ENCODE data around the gene BCAP29. TPM values are rescaled to one million over a fixed set of nuclear protein-coding genes. Genes with fewer than 3 reads are reported as not detected.

Gene BCAP29
- polyA plus RNA-seq, 1 of the 3 experiments (the other 2 are of a cell fraction): 29.2 TPM

GRCh38 chr7:107544848-107545591, 35.0 kb upstream of the BCAP29 start:
- Histone ChIP-seq H3K9me3 (peaks cover 15% of the 10 kb centered on the region), H3F3A (replicated peaks; ENCODE audit: insufficient read depth) (no peaks in the 10 kb centered on the region), H3K27me3 (ENCODE audit: insufficient read depth) (no peaks in the 10 kb centered on the region), H3K79me2 (ENCODE audit: insufficient read depth) (peaks cover 51% of the 10 kb centered on the region; the same call in 1 of the 2 replicates), H3K36me3 (replicated peaks in 1 of 2; ENCODE audit: control insufficient read depth in 1 of 2, insufficient read depth in 2 of 2, low read length in 1 of 2) (peaks cover 26 to 65% of the 10 kb centered on the region in 2 experiments), H3K27ac (ENCODE audit: low read depth in 2 of 2, low read length in 1 of 2) (no peak overlapping the region), H3K4me2 (no peak overlapping the region), H3K4me1 (ENCODE audit: control insufficient read depth in 1 of 2, insufficient read depth in 2 of 2, low read depth in 1 of 2, low read length in 1 of 2) (no peaks in the 10 kb centered on the region), H3K9me2 (no peaks in the 10 kb centered on the region), H3K4me3 (ENCODE audit: low read depth in 2 of 2, low read length in 1 of 2) (no peak overlapping the region; a peak in 1 of 4 replicates), H3K9ac (no peak overlapping the region), H4K20me1 (ENCODE audit: insufficient read depth) (0 out of 2 replicates have a peak, but pooled peaks cover 4% of the 10 kb centered on the region), H2AFZ (ENCODE audit: low read depth) (no peak overlapping the region)
- 92% methylated on average over 4 of the region's 4 CpGs for WGBS (ENCODE audit: low lambda C conversion rate)
- TF ChIP-seq, protein P1, sequence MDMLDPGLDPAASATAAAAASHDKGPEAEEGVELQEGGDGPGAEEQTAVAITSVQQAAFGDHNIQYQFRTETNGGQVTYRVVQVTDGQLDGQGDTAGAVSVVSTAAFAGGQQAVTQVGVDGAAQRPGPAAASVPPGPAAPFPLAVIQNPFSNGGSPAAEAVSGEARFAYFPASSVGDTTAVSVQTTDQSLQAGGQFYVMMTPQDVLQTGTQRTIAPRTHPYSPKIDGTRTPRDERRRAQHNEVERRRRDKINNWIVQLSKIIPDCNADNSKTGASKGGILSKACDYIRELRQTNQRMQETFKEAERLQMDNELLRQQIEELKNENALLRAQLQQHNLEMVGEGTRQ (IDR thresholded peaks at IDR 0.05; ENCODE audit: borderline replicate concordance, low read depth, low read length): no peak
- TF ChIP-seq IRF3 (IDR thresholded peaks at IDR 0.05; ENCODE audit: low read depth, low read length) (no peak), SMC3 (IDR thresholded peaks at IDR 0.05; ENCODE audit: low read depth, low read length) (no peak), RAD21 (IDR thresholded peaks at IDR 0.05; ENCODE audit: low read length) (no peak), REST (IDR thresholded peaks at IDR 0.05; ENCODE audit: low read depth, low read length) (no peak), NFIC (IDR thresholded peaks at IDR 0.05; ENCODE audit: borderline replicate concordance) (no peak), TCF12 (IDR thresholded peaks at IDR 0.05) (no peak), GATA2 (CRISPR knock-in tag; IDR thresholded peaks at IDR 0.05) (no peak), TAF1 (IDR thresholded peaks at IDR 0.05; ENCODE audit: borderline replicate concordance, low read depth, low read length) (no peak), MXI1 (IDR thresholded peaks at IDR 0.05; ENCODE audit: low read depth, low read length) (no peak), CHD2 (IDR thresholded peaks at IDR 0.05; ENCODE audit: low read length, partially characterized antibody) (no peak), SIN3A (IDR thresholded peaks at IDR 0.05; ENCODE audit: borderline replicate concordance, low read depth, low read length) (no peak), RCOR1 (IDR thresholded peaks at IDR 0.05; ENCODE audit: low read length) (no peak)
- TF ChIP-seq, protein P2, sequence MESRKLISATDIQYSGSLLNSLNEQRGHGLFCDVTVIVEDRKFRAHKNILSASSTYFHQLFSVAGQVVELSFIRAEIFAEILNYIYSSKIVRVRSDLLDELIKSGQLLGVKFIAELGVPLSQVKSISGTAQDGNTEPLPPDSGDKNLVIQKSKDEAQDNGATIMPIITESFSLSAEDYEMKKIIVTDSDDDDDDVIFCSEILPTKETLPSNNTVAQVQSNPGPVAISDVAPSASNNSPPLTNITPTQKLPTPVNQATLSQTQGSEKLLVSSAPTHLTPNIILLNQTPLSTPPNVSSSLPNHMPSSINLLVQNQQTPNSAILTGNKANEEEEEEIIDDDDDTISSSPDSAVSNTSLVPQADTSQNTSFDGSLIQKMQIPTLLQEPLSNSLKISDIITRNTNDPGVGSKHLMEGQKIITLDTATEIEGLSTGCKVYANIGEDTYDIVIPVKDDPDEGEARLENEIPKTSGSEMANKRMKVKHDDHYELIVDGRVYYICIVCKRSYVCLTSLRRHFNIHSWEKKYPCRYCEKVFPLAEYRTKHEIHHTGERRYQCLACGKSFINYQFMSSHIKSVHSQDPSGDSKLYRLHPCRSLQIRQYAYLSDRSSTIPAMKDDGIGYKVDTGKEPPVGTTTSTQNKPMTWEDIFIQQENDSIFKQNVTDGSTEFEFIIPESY (IDR thresholded peaks at IDR 0.05; ENCODE audit: borderline replicate concordance, low read depth): no peak
- TF ChIP-seq, protein P3, sequence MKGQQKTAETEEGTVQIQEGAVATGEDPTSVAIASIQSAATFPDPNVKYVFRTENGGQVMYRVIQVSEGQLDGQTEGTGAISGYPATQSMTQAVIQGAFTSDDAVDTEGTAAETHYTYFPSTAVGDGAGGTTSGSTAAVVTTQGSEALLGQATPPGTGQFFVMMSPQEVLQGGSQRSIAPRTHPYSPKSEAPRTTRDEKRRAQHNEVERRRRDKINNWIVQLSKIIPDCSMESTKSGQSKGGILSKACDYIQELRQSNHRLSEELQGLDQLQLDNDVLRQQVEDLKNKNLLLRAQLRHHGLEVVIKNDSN (IDR thresholded peaks at IDR 0.05; ENCODE audit: borderline replicate concordance, low read depth): no peak
- TF ChIP-seq, protein P4, sequence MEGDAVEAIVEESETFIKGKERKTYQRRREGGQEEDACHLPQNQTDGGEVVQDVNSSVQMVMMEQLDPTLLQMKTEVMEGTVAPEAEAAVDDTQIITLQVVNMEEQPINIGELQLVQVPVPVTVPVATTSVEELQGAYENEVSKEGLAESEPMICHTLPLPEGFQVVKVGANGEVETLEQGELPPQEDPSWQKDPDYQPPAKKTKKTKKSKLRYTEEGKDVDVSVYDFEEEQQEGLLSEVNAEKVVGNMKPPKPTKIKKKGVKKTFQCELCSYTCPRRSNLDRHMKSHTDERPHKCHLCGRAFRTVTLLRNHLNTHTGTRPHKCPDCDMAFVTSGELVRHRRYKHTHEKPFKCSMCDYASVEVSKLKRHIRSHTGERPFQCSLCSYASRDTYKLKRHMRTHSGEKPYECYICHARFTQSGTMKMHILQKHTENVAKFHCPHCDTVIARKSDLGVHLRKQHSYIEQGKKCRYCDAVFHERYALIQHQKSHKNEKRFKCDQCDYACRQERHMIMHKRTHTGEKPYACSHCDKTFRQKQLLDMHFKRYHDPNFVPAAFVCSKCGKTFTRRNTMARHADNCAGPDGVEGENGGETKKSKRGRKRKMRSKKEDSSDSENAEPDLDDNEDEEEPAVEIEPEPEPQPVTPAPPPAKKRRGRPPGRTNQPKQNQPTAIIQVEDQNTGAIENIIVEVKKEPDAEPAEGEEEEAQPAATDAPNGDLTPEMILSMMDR (IDR thresholded peaks at IDR 0.05): no peak
- TF ChIP-seq, protein P5, sequence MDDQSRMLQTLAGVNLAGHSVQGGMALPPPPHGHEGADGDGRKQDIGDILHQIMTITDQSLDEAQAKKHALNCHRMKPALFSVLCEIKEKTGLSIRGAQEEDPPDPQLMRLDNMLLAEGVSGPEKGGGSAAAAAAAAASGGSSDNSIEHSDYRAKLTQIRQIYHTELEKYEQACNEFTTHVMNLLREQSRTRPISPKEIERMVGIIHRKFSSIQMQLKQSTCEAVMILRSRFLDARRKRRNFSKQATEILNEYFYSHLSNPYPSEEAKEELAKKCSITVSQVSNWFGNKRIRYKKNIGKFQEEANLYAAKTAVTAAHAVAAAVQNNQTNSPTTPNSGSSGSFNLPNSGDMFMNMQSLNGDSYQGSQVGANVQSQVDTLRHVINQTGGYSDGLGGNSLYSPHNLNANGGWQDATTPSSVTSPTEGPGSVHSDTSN (IDR thresholded peaks at IDR 0.05): no peak
- POLR2A ChIA-PET: no interaction called here
- DNase-seq: no peak
- CTCF ChIA-PET: interaction anchor here (1.0 to 1.4 kb wide), 2 partner anchors 14 to 82 kb away, joined by 3 to 4 read pairs; no protein-coding TSS in a partner anchor
